Panc1 (cell line): ENCODE data around the gene MS4A10. TPM values are rescaled to one million over a fixed set of nuclear protein-coding genes. Genes with fewer than 3 reads are reported as not detected.
"Not testable (repeated sequence)": the region's sequence is repeated elsewhere in the genome, so short reads cannot be mapped to it uniquely, and the experiment has no call there.

ENCODE experiments used
- ATAC-seq: fragments of 200-7000 bp; cut with Tn5 transposase; 2 replicates; pipeline ENCODE4 v1.9.1; 2020; ENCODE audit warnings: mild to moderate bottlenecking, moderate library complexity
- BruUV-seq: library from RNA; stranded (reverse); fragments of 400-500 nt; replicated peaks from 2 replicates; lab custom pipeline; 2021; lab: Mats Ljungman, UMichigan
- CTCF ChIA-PET: fragments of 300-600 bp; sonication (Branson Sonifier 250); formaldehyde crosslinking; loops from one replicate; lab custom pipeline; 2022; ENCODE audit warnings: antibody characterized with exemption; lab: Charles Lee
- POLR2A ChIA-PET: fragments of 300-600 bp; sonication (Branson Sonifier 250); formaldehyde crosslinking; loops from one replicate; lab custom pipeline; 2022; ENCODE audit warnings: antibody characterized with exemption; lab: Charles Lee
- DNase-seq: peaks from one replicate; pipeline ENCODE4 v3.0.0-alpha.2; 2010; ENCODE audit warnings: low read depth, low spot score
- H3K27ac ChIP-seq: 2 replicates; pipeline ENCODE4 v1.5.1; 2011; ENCODE audit warnings: mild to moderate bottlenecking, low read length, inconsistent platforms
- H3K27me3 ChIP-seq: fragments of 200-500 bp; sonication (Bioruptor generic); 2 replicates; pipeline ENCODE4 v1.6.0; 2014; ENCODE audit warnings: low read length, inconsistent platforms; ENCODE audit not compliant: control insufficient read depth, insufficient read depth
- H3K36me3 ChIP-seq: fragments of 200-500 bp; sonication (Bioruptor generic); 2 replicates; pipeline ENCODE4 v1.5.1; 2014; ENCODE audit warnings: inconsistent platforms, mild to moderate bottlenecking, low read length, moderate library complexity; ENCODE audit not compliant: control insufficient read depth, insufficient read depth
- H3K4me1 ChIP-seq: 2 replicates; pipeline ENCODE4 v1.5.1; 2011; ENCODE audit warnings: inconsistent platforms, mild to moderate bottlenecking, low read length, moderate library complexity; ENCODE audit not compliant: control insufficient read depth, insufficient read depth
- H3K4me3 ChIP-seq, 2 experiments: 2 replicates each; pipeline ENCODE4 v1.5.1; 2011 to 2012; ENCODE audit warnings: low read depth in 2 of 2, low read length in 2 of 2, mild to moderate bottlenecking in 2 of 2, inconsistent platforms in 1 of 2, moderate library complexity in 1 of 2
- H3K9me3 ChIP-seq: fragments of 200-500 bp; sonication (Bioruptor generic); 2 replicates; pipeline ENCODE4 v1.5.1; 2014; ENCODE audit warnings: low read depth, mild to moderate bottlenecking, inconsistent platforms, low read length, moderate library complexity; ENCODE audit not compliant: control insufficient read depth, insufficient read depth
- CTCF ChIP-seq: fragments of 450-650 bp; IDR thresholded peaks from 2 replicates; pipeline ENCODE4 v1.5.1; 2017; ENCODE audit warnings: mild to moderate bottlenecking
- POLR2AphosphoS5 ChIP-seq: IDR thresholded peaks from 2 replicates; pipeline ENCODE4 v1.6.1; 2012; ENCODE audit warnings: mild to moderate bottlenecking, low read depth, low read length, moderate library complexity
- REST ChIP-seq, 2 experiments: IDR thresholded peaks; 2 replicates each; pipeline ENCODE4 v1.6.1; 2011 to 2012; ENCODE audit warnings: low read depth in 2 of 2, control low read depth in 1 of 2, low read length in 1 of 2, mild to moderate bottlenecking in 1 of 2, moderate library complexity in 1 of 2; ENCODE audit not compliant: insufficient read depth in 1 of 2
- SIN3A ChIP-seq: IDR thresholded peaks from 2 replicates; pipeline ENCODE4 v1.6.1; 2012; ENCODE audit warnings: low read depth, mild to moderate bottlenecking, low read length, moderate library complexity, borderline replicate concordance; ENCODE audit not compliant: insufficient read depth
- TCF7L2 ChIP-seq: IDR thresholded peaks from 2 replicates; pipeline ENCODE4 v1.6.1; 2011; ENCODE audit warnings: mild to moderate bottlenecking, low read depth, low read length, inconsistent platforms
- in situ Hi-C: cut with HindIII; loops from 2 replicates; pipeline ENCODE4 v1.10.0; 2016; ENCODE audit warnings: low sequenced_read_pairs, low pct_unique_long_range_greater_than_20kb
- intact Hi-C: fragments of 100-400 bp; cut with micrococcal nuclease; formaldehyde crosslinking; loops from one replicate; pipeline ENCODE4 v1.10.0; 2022; ENCODE audit not compliant: unreplicated experiment
- total RNA-seq: library from RNA; stranded (reverse); gene quantifications from one replicate; pipeline ENCODE4 v1.2.1, GENCODE V29; 2021; ENCODE audit not compliant: unreplicated experiment

MS4A10 gene
- total RNA-seq, 1 experiment from 2014 or later: not detected

DNA sequence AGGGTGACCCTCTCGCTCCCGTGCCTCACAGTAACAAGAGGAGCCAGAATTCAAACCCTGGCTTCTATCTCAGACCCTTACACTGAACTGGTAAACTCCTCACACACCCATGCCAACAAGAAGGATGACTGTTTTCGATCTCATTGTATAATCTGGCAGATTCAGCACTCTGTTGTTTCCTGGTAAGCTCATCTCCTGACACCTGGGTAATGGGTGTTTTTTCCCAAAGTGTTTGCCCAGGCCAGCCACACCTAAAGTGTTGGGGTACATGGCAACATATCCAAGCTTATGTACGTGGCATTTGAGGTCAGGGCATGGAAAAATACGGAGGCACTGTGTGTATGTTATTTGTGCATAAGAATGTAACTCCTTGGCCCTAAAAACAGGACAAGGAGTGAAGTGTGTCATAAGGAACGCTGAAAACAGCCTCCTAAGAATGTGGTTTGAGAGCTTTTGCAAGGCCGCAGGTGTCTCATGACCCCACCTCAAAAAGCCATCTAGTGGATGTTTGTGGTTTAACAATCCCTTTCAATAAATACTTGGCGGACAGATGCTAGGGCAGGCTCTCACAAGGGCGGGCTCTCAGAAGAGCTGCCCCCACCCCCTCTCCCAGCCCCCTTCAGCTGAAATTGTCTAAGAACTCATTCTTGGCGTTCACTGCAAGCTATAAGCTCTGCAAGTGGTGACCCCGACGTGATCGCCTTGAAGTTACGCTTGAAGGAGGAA, 28.7 kb upstream of the MS4A10 start, which contains the start of gene MS4A15:
TSS of gene MS4A15 (plus strand) at position 561 of the 726 bp plus-strand sequence. CDS start 6,867 bp downstream, outside the sequence.
- POLR2A ChIA-PET: no interaction called here
- H3K4me3 ChIP-seq: no peak within 1 kb of the TSS
- no peak within 1 kb of the TSS for H3K27ac ChIP-seq
- in situ Hi-C loops: no loop called here
- intact Hi-C loops: loop anchor here (10.0 kb wide), 1 partner anchor 492 kb away; no protein-coding TSS in a partner anchor
- no peaks in the 10 kb centered on the region for H3K4me1 ChIP-seq
- BruUV-seq: no TSS peak
- H3K9me3 ChIP-seq: no peaks in the 10 kb centered on the region
- H3K36me3 ChIP-seq: no peaks in the 10 kb centered on the region
- CTCF ChIA-PET: interaction anchor here (0.7 to 1.2 kb wide), 2 partner anchors 99 to 1605 kb away, joined by 3 to 4 read pairs; no protein-coding TSS in a partner anchor
- no peak for DNase-seq
- TF ChIP-seq CTCF: peak; percentile 80
- no peak for TF ChIP-seq SIN3A
- ATAC-seq: peak; percentile 82
- H3K27me3 ChIP-seq: peaks cover 15% of the 10 kb centered on the region

GRCh38 chr11:60757231-60757800, 27.8 kb upstream of the MS4A10 start:
- no peaks in the 10 kb centered on the region for H3K4me1 ChIP-seq
- H3K27me3 ChIP-seq: peaks cover 18% of the 10 kb centered on the region
- ChIA-PET CTCF (interaction anchor here (0.5 to 1.2 kb wide), 3 partner anchors 36 to 1604 kb away, joined by 3 to 4 read pairs (median 3); no protein-coding TSS in a partner anchor), POLR2A (no interaction called here)
- TF ChIP-seq REST (IDR thresholded peaks at IDR 0.05; ENCODE audit: insufficient read depth in 1 of 2, low read depth in 2 of 2, low read length in 1 of 2) (no peak), SIN3A (no peak), POLR2AphosphoS5 (no peak), CTCF (no peak), TCF7L2 (no peak)
- no peaks in the 10 kb centered on the region for H3K9me3 ChIP-seq
- no peak for DNase-seq
- no TSS peak for BruUV-seq
- H3K27ac ChIP-seq: no peak overlapping the region
- H3K4me3 ChIP-seq: no peak overlapping the region
- H3K36me3 ChIP-seq: no peaks in the 10 kb centered on the region
- intact Hi-C loops (loop anchor here (10.0 kb wide), 1 partner anchor 493 kb away; no protein-coding TSS in a partner anchor), in situ Hi-C loops (no loop called here)
- ATAC-seq: no peak

DNA sequence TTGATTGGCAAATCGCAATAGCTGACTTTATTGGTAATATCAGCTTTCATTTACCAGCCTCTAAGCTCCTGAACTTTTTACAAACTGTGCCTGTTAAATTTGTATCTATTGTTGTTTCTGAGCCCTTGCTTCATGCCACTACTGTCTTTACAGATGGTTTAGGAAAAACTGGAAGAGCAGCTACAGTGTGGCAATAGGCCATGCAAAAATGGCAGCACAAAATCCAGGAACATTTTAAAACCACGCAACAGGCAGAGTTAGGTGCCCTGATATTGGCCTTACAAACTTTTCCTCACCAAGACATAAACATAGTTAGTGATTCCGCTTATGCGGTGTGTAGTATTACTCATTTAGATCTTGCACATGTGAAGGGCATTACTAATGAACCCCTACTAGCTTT, 26.5 kb upstream of the MS4A10 start:
- H3K36me3 ChIP-seq, ATAC-seq, BruUV-seq, H3K27ac ChIP-seq, DNase-seq, H3K4me1 ChIP-seq, in situ Hi-C loops, POLR2A ChIA-PET, H3K9me3 ChIP-seq, CTCF ChIA-PET, H3K4me3 ChIP-seq: not testable (repeated sequence)
- intact Hi-C loops: loop anchor here (10.0 kb wide), 1 partner anchor 494 kb away; no protein-coding TSS in a partner anchor
- peaks cover 18% of the 10 kb centered on the region for H3K27me3 ChIP-seq

GRCh38 chr11:60759438-60760225, 25.5 kb upstream of the MS4A10 start:
- H3K36me3 ChIP-seq, BruUV-seq, H3K4me3 ChIP-seq, ATAC-seq, H3K4me1 ChIP-seq, CTCF ChIA-PET, H3K9me3 ChIP-seq, H3K27ac ChIP-seq, in situ Hi-C loops, DNase-seq, POLR2A ChIA-PET: not testable (repeated sequence)
- peaks cover 18% of the 10 kb centered on the region for H3K27me3 ChIP-seq
- intact Hi-C loops: loop anchor here (10.0 kb wide), 1 partner anchor 495 kb away; no protein-coding TSS in a partner anchor
